Panc1 (cell line): Measurements from ENCODE around the gene CES4A. TPM values are rescaled to one million over a fixed set of nuclear protein-coding genes. Genes with fewer than 3 reads are reported as not detected.
"Not testable (repeated sequence)": the region's sequence is repeated elsewhere in the genome, so short reads cannot be mapped to it uniquely, and the experiment has no call there.

ENCODE experiments used
- ATAC-seq: fragments of 200-7000 bp; cut with Tn5 transposase; 2 replicates; pipeline ENCODE4 v1.9.1; 2020; ENCODE audit warnings: mild to moderate bottlenecking, moderate library complexity
- BruUV-seq: library from RNA; stranded (reverse); fragments of 400-500 nt; replicated peaks from 2 replicates; lab custom pipeline; 2021; lab: Mats Ljungman, UMichigan
- CTCF ChIA-PET: fragments of 300-600 bp; sonication (Branson Sonifier 250); formaldehyde crosslinking; loops from one replicate; lab custom pipeline; 2022; ENCODE audit warnings: antibody characterized with exemption; lab: Charles Lee
- POLR2A ChIA-PET: fragments of 300-600 bp; sonication (Branson Sonifier 250); formaldehyde crosslinking; loops from one replicate; lab custom pipeline; 2022; ENCODE audit warnings: antibody characterized with exemption; lab: Charles Lee
- DNase-seq: peaks from one replicate; pipeline ENCODE4 v3.0.0-alpha.2; 2010; ENCODE audit warnings: low read depth, low spot score
- H3K27ac ChIP-seq: 2 replicates; pipeline ENCODE4 v1.5.1; 2011; ENCODE audit warnings: mild to moderate bottlenecking, low read length, inconsistent platforms
- H3K27me3 ChIP-seq: fragments of 200-500 bp; sonication (Bioruptor generic); 2 replicates; pipeline ENCODE4 v1.6.0; 2014; ENCODE audit warnings: low read length, inconsistent platforms; ENCODE audit not compliant: control insufficient read depth, insufficient read depth
- H3K36me3 ChIP-seq: fragments of 200-500 bp; sonication (Bioruptor generic); 2 replicates; pipeline ENCODE4 v1.5.1; 2014; ENCODE audit warnings: inconsistent platforms, mild to moderate bottlenecking, low read length, moderate library complexity; ENCODE audit not compliant: control insufficient read depth, insufficient read depth
- H3K4me1 ChIP-seq: 2 replicates; pipeline ENCODE4 v1.5.1; 2011; ENCODE audit warnings: inconsistent platforms, mild to moderate bottlenecking, low read length, moderate library complexity; ENCODE audit not compliant: control insufficient read depth, insufficient read depth
- H3K4me3 ChIP-seq, 2 experiments: 2 replicates each; pipeline ENCODE4 v1.5.1; 2011 to 2012; ENCODE audit warnings: low read depth in 2 of 2, low read length in 2 of 2, mild to moderate bottlenecking in 2 of 2, inconsistent platforms in 1 of 2, moderate library complexity in 1 of 2
- H3K9me3 ChIP-seq: fragments of 200-500 bp; sonication (Bioruptor generic); 2 replicates; pipeline ENCODE4 v1.5.1; 2014; ENCODE audit warnings: low read depth, mild to moderate bottlenecking, inconsistent platforms, low read length, moderate library complexity; ENCODE audit not compliant: control insufficient read depth, insufficient read depth
- CTCF ChIP-seq: fragments of 450-650 bp; IDR thresholded peaks from 2 replicates; pipeline ENCODE4 v1.5.1; 2017; ENCODE audit warnings: mild to moderate bottlenecking
- POLR2AphosphoS5 ChIP-seq: IDR thresholded peaks from 2 replicates; pipeline ENCODE4 v1.6.1; 2012; ENCODE audit warnings: mild to moderate bottlenecking, low read depth, low read length, moderate library complexity
- REST ChIP-seq, 2 experiments: IDR thresholded peaks; 2 replicates each; pipeline ENCODE4 v1.6.1; 2011 to 2012; ENCODE audit warnings: low read depth in 2 of 2, control low read depth in 1 of 2, low read length in 1 of 2, mild to moderate bottlenecking in 1 of 2, moderate library complexity in 1 of 2; ENCODE audit not compliant: insufficient read depth in 1 of 2
- SIN3A ChIP-seq: IDR thresholded peaks from 2 replicates; pipeline ENCODE4 v1.6.1; 2012; ENCODE audit warnings: low read depth, mild to moderate bottlenecking, low read length, moderate library complexity, borderline replicate concordance; ENCODE audit not compliant: insufficient read depth
- TCF7L2 ChIP-seq: IDR thresholded peaks from 2 replicates; pipeline ENCODE4 v1.6.1; 2011; ENCODE audit warnings: mild to moderate bottlenecking, low read depth, low read length, inconsistent platforms
- in situ Hi-C: cut with HindIII; loops from 2 replicates; pipeline ENCODE4 v1.10.0; 2016; ENCODE audit warnings: low sequenced_read_pairs, low pct_unique_long_range_greater_than_20kb
- intact Hi-C: fragments of 100-400 bp; cut with micrococcal nuclease; formaldehyde crosslinking; loops from one replicate; pipeline ENCODE4 v1.10.0; 2022; ENCODE audit not compliant: unreplicated experiment
- total RNA-seq: library from RNA; stranded (reverse); gene quantifications from one replicate; pipeline ENCODE4 v1.2.1, GENCODE V29; 2021; ENCODE audit not compliant: unreplicated experiment

Gene CES4A
- total RNA-seq, 1 experiment from 2014 or later, result 6.1 TPM

- CTCF ChIA-PET, result no interaction called here
- Histone ChIP-seq H3K27me3 (no peaks in the 10 kb centered on the region), H3K4me1 (peaks cover 1% of the 10 kb centered on the region; the same call in 1 of the 2 replicates), H3K36me3 (peaks cover 3% of the 10 kb centered on the region), H3K27ac (no peak overlapping the region), H3K4me3 (no peak overlapping the region), H3K9me3 (no peaks in the 10 kb centered on the region)
- intact Hi-C loops, result no loop called here
- ATAC-seq (no peak), DNase-seq (no peak)
- POLR2A ChIA-PET, result interaction anchor here (0.6 kb wide), 2 partner anchors 14 to 43 kb away, joined by 3 to 4 read pairs; no protein-coding TSS in a partner anchor
- in situ Hi-C loops, result no loop called here
- TF ChIP-seq REST (IDR thresholded peaks at IDR 0.05; ENCODE audit: insufficient read depth in 1 of 2, low read depth in 2 of 2, low read length in 1 of 2), result no peak
- no peak for TF ChIP-seq SIN3A
- no peak for TF ChIP-seq TCF7L2
- TF ChIP-seq CTCF, result no peak
- TF ChIP-seq POLR2AphosphoS5, result no peak
- BruUV-seq, result TSS peak; percentile 12
These were observed 52.5 kb downstream of the CES4A start for GRCh38 chr16:67040906-67041305.

- H3K27me3 ChIP-seq, ATAC-seq, H3K4me3 ChIP-seq, H3K9me3 ChIP-seq, intact Hi-C loops, in situ Hi-C loops, H3K36me3 ChIP-seq, BruUV-seq, DNase-seq, H3K27ac ChIP-seq, H3K4me1 ChIP-seq, CTCF ChIA-PET: not testable (repeated sequence)
- POLR2A ChIA-PET, result interaction anchor here (0.6 to 0.7 kb wide), 3 partner anchors 14 to 42 kb away, joined by 3 to 6 read pairs (median 4); no protein-coding TSS in a partner anchor
These were observed 53.1 kb downstream of the CES4A start for GRCh38 chr16:67041520-67041919.

- H3K27me3 ChIP-seq, result no peaks in the 10 kb centered on the region
- H3K4me1 ChIP-seq, result no peaks in the 10 kb centered on the region
- H3K9me3 ChIP-seq, result no peaks in the 10 kb centered on the region
- peaks cover 3% of the 10 kb centered on the region for H3K36me3 ChIP-seq
- in situ Hi-C loops, result no loop called here
- DNase-seq (no peak), ATAC-seq (no peak)
- TF ChIP-seq POLR2AphosphoS5 (no peak), REST (IDR thresholded peaks at IDR 0.05; ENCODE audit: insufficient read depth in 1 of 2, low read depth in 2 of 2, low read length in 1 of 2) (no peak), TCF7L2 (no peak), CTCF (no peak), SIN3A (no peak)
- no peak overlapping the region for H3K27ac ChIP-seq
- ChIA-PET CTCF (no interaction called here), POLR2A (interaction anchor here (0.7 kb wide), 1 partner anchor 24 kb away, joined by 4 read pairs; no protein-coding TSS in a partner anchor)
- TSS peak; percentile 11 for BruUV-seq
- H3K4me3 ChIP-seq, result no peak overlapping the region
- intact Hi-C loops, result no loop called here
These were observed 55.0 kb downstream of the CES4A start for GRCh38 chr16:67043420-67043819.
